Gastroesophageal sphincter (tissue), 4 donors: Measurements from ENCODE around the gene TIMD4. TPM values are rescaled to one million over a fixed set of nuclear protein-coding genes. Genes with fewer than 3 reads are reported as not detected.
A peak's percentile ranks its signal among the peaks of the same experiment; 100 is the strongest.
"Not testable (repeated sequence)": the region's sequence is repeated elsewhere in the genome, so short reads cannot be mapped to it uniquely, and the experiment has no call there.

Experiments used
- ATAC-seq: fragments of 150-250 bp; one replicate; pipeline ENCODE4 v1.9.1; 2016; ENCODE audit warnings: mild to moderate bottlenecking, moderate library complexity
- H3K27ac ChIP-seq, 4 donors: fragments of 200-600 bp; sonication (generic) in 3 of 4; 1 replicate in 3 of 4; 2 replicates in 1 of 4; pipeline ENCODE4 v1.5.1; 2016 to 2019
- H3K27me3 ChIP-seq: fragments of 200-600 bp; sonication (generic); one replicate; pipeline ENCODE4 v1.5.1; 2019
- H3K36me3 ChIP-seq, 2 donors: fragments of 200-600 bp; sonication (generic); one replicate each; pipeline ENCODE4 v1.5.1; 2019; ENCODE audit warnings: control low read depth in 1 of 2
- H3K4me1 ChIP-seq, 3 donors: fragments of 200-600 bp; sonication (generic); 1 replicate in 2 of 3; 2 replicates in 1 of 3; pipeline ENCODE4 v1.5.1; 2016 to 2019; ENCODE audit warnings: control low read depth in 2 of 3
- H3K4me3 ChIP-seq, 2 donors: fragments of 200-600 bp; sonication (generic); one replicate each; pipeline ENCODE4 v1.5.1; 2019; ENCODE audit warnings: mild to moderate bottlenecking in 1 of 2, moderate library complexity in 1 of 2
- H3K9me3 ChIP-seq, 3 donors: fragments of 200-600 bp; sonication (generic); one replicate each; pipeline ENCODE4 v1.5.1; 2017 to 2019; ENCODE audit warnings: control low read depth in 2 of 3
- EP300 ChIP-seq: sonication (generic); formaldehyde crosslinking; IDR thresholded peaks from one replicate; pipeline ENCODE4 v1.6.1; 2017; ENCODE audit warnings: antibody characterized with exemption, mild to moderate bottlenecking
- POLR2A ChIP-seq, 2 donors: fragments of 450-650 bp; IDR thresholded peaks; one replicate each; pipeline ENCODE4 v1.6.1; 2017; ENCODE audit warnings: antibody characterized with exemption in 2 of 2, mild to moderate bottlenecking in 2 of 2, moderate library complexity in 1 of 2
- POLR2AphosphoS5 ChIP-seq: sonication (generic); formaldehyde crosslinking; IDR thresholded peaks from one replicate; pipeline ENCODE4 v1.6.1; 2017; ENCODE audit warnings: antibody characterized with exemption
- WGBS, 2 donors: methylation state at CpG; one replicate each; pipeline ENCODE4 v1.1.5; 2018; ENCODE audit warnings: low coverage in 1 of 2; 5-methylcytosine and 5-hydroxymethylcytosine counted together
- total RNA-seq, 4 donors: library from RNA; depleted of rRNA; stranded (reverse); fragments of >200 nt; gene quantifications; one replicate each; pipeline ENCODE4 v1.1.0, GENCODE V29; 2016
- TF ChIP-seq, protein P1 (sequence below), 4 experiments: fragments of 200-600 bp in 2 of 4; fragments of 450-650 bp in 2 of 4; sonication (generic) in 1 of 4; IDR thresholded peaks; one replicate each; pipeline ENCODE4 v1.5.1; 2017 to 2019; ENCODE audit warnings: antibody characterized with exemption in 4 of 4, mild to moderate bottlenecking in 2 of 4, moderate library complexity in 2 of 4

Gene TIMD4
- total RNA-seq, 4 donors from 2014 or later = 0.67 to 1.2 TPM; not detected in 2

DNA sequence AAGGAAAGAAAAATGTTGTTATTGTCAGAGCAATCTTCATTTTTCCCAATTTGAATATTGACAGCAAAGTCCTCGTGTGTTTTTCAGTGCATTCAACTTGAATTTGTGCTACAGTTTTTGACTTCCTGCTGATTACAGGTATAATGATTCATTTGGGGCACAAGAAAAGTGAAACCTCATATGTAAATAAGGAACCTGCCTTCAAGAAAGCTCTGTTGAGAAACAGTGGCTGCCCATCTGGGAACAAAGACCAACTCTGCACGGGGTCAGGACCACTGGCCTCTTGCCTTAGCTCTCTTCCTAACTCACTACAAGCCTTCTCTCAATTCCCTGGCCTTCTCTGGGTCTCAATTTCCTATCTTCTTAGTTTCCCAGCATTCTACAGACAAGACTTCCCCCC is 21.0 kb downstream of the TIMD4 start:
- TF ChIP-seq POLR2A (IDR thresholded peaks at IDR 0.05) (no peak), EP300 (no peak), POLR2AphosphoS5 (no peak)
- TF ChIP-seq, protein P1, sequence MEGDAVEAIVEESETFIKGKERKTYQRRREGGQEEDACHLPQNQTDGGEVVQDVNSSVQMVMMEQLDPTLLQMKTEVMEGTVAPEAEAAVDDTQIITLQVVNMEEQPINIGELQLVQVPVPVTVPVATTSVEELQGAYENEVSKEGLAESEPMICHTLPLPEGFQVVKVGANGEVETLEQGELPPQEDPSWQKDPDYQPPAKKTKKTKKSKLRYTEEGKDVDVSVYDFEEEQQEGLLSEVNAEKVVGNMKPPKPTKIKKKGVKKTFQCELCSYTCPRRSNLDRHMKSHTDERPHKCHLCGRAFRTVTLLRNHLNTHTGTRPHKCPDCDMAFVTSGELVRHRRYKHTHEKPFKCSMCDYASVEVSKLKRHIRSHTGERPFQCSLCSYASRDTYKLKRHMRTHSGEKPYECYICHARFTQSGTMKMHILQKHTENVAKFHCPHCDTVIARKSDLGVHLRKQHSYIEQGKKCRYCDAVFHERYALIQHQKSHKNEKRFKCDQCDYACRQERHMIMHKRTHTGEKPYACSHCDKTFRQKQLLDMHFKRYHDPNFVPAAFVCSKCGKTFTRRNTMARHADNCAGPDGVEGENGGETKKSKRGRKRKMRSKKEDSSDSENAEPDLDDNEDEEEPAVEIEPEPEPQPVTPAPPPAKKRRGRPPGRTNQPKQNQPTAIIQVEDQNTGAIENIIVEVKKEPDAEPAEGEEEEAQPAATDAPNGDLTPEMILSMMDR (IDR thresholded peaks at IDR 0.05) = no peak
- Histone ChIP-seq H3K27ac (no peak overlapping the region), H3K4me3 (no peak overlapping the region), H3K27me3 (no peaks in the 10 kb centered on the region), H3K36me3 (no peaks in the 10 kb centered on the region), H3K4me1 (no peaks in the 10 kb centered on the region), H3K9me3 (no peaks in the 10 kb centered on the region)
- WGBS, 2 donors = 47 to 64% methylated on average over 1 to 2 of the region's 2 CpGs
- ATAC-seq = no peak

DNA sequence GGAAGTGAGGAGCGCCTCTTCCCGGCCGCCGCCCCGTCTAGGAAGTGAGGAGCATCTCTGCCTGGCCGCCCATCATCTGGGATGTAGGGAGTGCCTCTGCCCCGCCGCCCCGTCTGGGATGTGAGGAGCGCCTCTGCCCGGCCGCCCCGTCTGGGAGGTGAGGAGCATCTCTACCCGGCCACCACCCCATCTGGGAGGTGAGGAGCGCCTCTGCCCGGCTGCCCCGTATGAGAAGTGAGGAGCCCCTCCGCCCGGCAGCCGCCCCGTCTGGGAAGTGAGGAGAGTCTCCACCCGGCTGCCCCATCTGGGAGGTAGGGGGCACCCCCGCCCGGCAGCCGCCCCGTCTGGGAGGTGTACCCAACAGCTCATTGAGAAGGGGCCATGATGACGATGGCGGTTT is 22.6 kb downstream of the TIMD4 start:
- not testable (repeated sequence) for H3K4me1 ChIP-seq, H3K4me3 ChIP-seq, H3K27ac ChIP-seq, H3K9me3 ChIP-seq, H3K36me3 ChIP-seq, H3K27me3 ChIP-seq, ATAC-seq
- WGBS, 2 donors = no CpG with 5 or more reads among the region's 28 CpGs

DNA sequence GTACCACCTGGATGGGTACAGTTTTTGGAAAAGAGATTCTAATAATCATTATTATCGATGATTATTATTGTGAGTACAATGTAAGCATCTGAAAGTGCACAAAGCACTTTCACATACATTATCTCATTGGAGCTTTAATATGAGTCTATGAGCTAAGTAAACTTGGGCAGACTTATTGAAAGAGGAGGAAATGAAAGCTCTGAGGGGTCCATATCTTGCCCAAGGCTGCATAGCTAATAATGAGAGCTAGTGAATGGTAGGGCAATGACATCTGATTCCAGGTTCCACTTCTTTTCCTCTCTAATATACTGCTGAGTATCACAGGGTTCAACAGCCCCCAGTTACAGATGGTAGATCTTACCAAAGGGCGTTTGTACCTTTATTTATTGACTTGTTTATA is 26.1 kb downstream of the TIMD4 start:
- Histone ChIP-seq H3K9me3 (no peaks in the 10 kb centered on the region), H3K4me1 (no peaks in the 10 kb centered on the region), H3K4me3 (no peak overlapping the region), H3K36me3 (no peaks in the 10 kb centered on the region), H3K27ac (no peak overlapping the region), H3K27me3 (no peaks in the 10 kb centered on the region)
- no peak for ATAC-seq
- TF ChIP-seq EP300 = no peak
- TF ChIP-seq POLR2A (IDR thresholded peaks at IDR 0.05) = no peak
- TF ChIP-seq, protein P1 (IDR thresholded peaks at IDR 0.05) = no peak
- no peak for TF ChIP-seq POLR2AphosphoS5
- 82 to 100% methylated on average over 2 of the region's 2 CpGs for WGBS, 2 donors

DNA sequence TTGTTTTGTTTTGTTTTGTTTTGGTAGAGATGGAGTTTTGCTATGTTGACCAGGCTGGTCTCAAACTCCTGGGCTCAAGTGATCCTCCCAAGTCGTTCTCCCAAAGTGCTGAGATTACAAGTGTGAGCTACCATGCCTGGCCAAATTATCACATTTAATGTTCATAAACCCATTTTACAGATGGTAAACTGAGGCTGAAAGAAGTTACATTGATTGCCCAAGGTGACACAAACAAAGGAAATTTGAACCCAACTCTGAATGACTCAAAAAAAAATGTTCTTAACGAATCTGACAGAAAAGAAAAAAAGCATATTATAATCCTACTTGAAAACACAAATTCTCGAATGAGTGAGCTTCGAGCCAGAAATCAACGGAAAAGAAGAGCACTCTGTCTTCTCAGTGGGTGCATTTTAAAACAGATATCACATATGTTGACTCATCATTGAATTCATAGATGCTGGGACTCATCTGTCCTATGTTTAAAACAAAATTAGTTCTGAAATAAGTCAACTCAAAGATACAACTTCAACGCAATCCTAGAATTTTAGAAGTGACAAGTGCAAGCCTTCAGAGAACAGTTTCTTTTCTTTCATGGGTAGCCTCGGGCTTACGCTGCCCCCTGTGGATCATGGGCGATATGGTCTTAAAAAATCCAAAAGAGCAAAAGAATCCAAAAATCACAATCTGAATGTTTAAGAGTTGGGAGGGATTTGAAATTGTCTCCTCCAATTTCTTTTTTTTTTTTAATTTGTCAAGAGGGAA is 28.4 kb downstream of the TIMD4 start:
- TF ChIP-seq, protein P1 (IDR thresholded peaks at IDR 0.05) = peak; percentile 18 to 59 (median 22)
- TF ChIP-seq POLR2A (IDR thresholded peaks at IDR 0.05) (no peak), EP300 (no peak), POLR2AphosphoS5 (no peak)
- H3K4me1 ChIP-seq = no peaks in the 10 kb centered on the region
- no peaks in the 10 kb centered on the region for H3K36me3 ChIP-seq
- no peak overlapping the region for H3K4me3 ChIP-seq
- no peak overlapping the region for H3K27ac ChIP-seq
- no peak for ATAC-seq
- 49 to 51% methylated on average over 8 to 9 of the region's 9 CpGs for WGBS, 2 donors
- H3K9me3 ChIP-seq = no peaks in the 10 kb centered on the region
- no peaks in the 10 kb centered on the region for H3K27me3 ChIP-seq

DNA sequence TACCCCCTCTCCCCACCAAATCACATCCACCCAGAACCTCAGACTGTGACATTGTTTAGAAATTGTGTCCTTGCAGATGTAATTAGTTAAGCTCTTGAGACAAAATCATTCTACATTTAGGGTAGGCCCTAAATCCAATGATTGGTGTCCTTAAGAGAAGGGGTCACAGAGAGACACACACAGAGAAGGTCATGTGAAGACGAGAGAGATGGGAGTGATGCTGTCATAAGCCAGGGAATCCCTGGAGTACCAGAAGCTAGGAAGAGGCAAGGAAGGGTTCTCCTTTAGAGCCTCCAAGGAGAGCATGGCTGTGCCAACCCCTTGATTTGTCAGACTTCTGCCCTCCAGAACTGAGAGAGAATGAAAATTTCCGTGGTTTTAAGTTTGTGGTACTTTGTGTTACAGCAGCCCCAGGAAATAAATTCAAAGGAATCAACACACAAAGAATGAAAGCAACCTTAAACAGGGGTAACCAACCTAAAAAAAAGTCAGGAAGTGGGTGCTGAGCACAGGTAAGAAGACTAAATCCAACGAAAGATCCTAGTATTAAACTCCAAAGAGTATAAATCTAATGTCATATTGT is 33.6 kb downstream of the TIMD4 start:
- Histone ChIP-seq H3K36me3 (no peaks in the 10 kb centered on the region), H3K27me3 (no peaks in the 10 kb centered on the region), H3K9me3 (no peaks in the 10 kb centered on the region), H3K27ac (no peak overlapping the region), H3K4me1 (no peaks in the 10 kb centered on the region), H3K4me3 (no peak overlapping the region)
- no peak for ATAC-seq
- no peak for TF ChIP-seq EP300
- TF ChIP-seq, protein P1 (IDR thresholded peaks at IDR 0.05) = no peak
- WGBS, 2 donors = 76 to 82% methylated on average over 3 of the region's 3 CpGs
